Embryonic facial prominence (tissue), 1 donor: ENCODE results near the gene SERPINB4.
"Not testable (repeated sequence)": the region's sequence is repeated elsewhere in the genome, so short reads cannot be mapped to it uniquely, and the experiment has no call there.

Experiments used
- DNase-seq: peaks from one replicate; pipeline ENCODE4 v3.0.0-alpha.2; 2016; ENCODE audit errors: extremely low spot score

The SERPINB4 gene

DNA sequence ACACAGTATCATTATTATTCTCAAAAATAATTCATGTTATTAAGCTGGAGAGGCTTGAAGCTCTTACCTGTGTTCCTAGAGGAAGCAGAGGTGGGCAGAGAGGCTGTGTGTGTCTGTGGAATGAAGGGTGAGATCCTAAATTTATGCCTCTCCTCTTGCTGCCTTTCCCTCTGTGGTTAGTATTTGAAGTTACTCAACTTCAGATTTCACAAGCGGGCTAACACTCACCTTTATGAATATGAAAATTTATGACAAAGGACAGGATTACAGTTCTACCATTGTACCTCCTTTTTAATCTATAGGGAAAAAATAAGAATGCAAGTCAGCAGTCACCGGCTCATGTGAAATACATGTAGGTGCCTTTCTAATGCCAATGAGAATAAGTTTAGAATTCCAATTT lies at the start of gene SERPINB4:
SERPINB4 (minus strand) TSS at position 115 of the 400 bp plus-strand sequence. CDS start 679 bp downstream, outside the sequence.
- not testable (repeated sequence) for DNase-seq

- no peak for DNase-seq
Observed at GRCh38 chr18:63689064-63689463, 45.0 kb upstream of the SERPINB4 start.

GRCh38 chr18:63686871-63687270 lies 42.8 kb upstream of the SERPINB4 start:
- DNase-seq = no peak

DNA sequence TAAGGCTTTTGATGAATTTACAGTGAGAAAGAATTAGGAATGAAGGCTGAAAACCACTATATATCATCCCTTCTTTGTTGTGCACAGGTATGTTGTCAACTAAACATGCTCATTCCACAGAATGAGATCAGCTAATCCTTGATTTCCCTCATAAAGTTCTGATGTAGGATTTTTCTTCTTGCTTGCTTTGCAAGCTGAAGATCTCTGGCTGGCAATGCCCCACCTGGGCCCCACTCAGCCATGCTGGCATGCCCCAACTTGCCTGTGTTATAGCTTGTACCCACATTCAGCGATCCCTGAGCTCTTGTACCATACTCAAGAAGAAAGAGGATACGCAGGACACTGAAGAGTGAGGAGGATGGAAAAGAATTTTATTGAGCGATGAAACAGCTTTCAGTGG lies 40.7 kb upstream of the SERPINB4 start:
- DNase-seq = no peak

DNA sequence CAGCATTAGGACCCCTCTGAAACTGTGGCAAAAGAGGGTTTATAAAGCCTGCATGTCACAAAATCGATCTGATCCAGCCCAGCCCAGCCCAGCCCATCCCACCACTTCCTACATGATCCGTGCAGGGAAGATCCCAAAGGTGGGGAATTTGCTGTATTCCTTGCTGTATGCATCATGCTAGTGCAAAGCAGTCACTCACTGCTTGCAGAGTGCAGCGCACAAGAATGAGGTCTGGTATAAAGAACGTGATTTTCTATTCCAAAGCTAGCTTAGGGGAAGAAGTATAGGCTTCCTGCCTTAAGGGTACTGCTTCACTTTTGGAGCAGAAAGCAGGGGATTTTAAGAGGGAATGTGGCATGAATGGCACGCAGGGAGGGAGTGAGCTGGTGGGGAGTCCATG lies 39.8 kb upstream of the SERPINB4 start:
- no peak for DNase-seq

DNA sequence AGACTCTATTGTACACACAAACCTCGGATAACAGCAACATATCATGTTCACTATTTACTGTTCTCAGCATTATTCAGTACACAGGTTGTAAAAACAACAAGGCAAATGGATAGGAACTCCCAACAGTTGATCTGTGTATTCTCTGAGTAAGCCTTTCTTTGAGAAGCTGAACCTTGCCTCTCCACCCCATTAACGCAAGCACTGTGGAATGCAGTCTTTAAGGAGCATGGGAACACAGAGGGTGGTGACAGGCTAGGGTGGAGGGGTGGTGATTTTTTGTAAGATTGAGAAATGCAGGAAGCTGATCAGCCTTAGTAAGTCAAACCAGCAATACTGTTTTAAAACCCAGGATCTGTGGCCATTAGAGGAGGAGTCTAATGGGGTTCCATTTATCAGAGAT lies 39.1 kb upstream of the SERPINB4 start:
- no peak for DNase-seq

DNA sequence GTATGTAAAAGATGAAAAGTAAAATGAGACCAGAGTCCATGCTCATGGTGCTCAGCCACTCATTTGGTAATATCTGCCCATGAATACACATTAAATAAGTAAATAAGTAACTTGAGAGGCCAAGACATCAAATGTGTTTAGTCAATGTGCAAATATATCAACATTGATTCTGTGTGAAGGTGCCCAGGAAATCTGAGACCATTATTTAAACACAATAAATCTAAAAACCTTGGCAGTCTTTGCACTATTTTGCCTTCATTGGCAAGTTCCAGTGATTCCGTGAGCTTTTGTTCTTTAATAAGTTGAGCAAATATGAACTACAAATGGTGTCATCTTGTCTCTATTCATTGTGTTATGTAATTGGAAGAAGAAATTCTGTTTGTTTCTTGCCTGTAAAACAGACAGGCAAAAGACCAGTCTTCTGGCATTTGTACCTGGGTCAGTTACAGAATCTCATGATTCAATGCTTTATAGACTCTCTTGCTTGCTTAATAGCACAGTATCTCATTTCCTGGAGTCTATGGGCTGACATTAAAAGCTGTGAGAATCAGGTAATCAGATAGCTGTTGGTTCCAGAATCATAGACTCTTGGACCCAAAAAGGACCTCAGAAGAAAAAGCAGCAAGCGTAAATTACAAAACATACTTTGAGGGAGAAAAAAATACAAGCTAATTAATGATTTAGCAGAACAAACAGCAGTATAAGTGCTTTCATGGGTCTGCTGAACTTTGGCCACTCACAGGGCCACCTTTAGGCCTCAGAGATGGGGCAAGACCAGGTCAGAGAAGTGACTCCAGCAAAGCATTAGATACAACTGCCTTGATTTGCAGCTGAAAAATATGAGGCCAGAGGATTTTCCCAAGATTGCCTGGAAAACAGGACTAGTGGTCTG lies 37.6 kb upstream of the SERPINB4 start:
- DNase-seq = no peak

GRCh38 chr18:63679820-63680606 lies 36.0 kb upstream of the SERPINB4 start:
- DNase-seq = no peak

GRCh38 chr18:63677500-63678225 lies 33.6 kb upstream of the SERPINB4 start:
- no peak for DNase-seq

DNA sequence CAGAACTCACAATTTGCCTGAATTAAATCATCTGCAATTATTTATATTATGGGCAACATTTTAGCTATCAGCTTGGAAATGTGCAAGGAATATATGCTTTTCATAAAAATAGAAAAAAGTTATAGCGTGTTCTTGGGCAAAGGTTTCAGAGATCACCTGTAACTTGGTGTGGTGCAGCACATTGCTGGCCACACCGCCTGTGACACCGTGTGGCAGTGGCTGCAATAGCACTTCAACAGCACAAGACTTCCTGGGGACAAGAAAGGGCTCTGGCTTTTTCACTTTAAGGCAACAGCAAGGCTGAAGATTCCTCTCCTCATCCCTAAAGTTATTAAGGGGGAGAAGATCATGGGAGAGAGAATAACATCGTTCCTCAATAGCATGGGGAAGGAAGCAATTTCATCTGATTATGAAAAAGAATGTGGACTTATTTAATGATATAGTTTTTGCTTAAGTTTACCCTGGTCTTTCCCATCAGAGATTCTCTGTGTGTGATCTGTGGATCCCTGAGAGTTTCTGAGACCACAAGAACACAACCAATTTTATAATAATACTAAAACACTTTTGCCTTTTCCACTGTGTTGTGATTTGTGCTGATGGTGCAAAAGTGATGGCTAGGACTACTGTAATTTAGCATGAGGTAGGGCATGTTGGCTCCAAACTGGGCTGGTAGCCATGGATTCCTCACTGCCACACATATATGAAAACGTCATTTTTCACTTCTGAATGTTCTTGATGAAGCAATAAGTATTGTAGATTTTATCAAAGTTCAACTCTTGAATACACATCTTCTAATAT lies 32.7 kb upstream of the SERPINB4 start:
- DNase-seq = no peak

DNA sequence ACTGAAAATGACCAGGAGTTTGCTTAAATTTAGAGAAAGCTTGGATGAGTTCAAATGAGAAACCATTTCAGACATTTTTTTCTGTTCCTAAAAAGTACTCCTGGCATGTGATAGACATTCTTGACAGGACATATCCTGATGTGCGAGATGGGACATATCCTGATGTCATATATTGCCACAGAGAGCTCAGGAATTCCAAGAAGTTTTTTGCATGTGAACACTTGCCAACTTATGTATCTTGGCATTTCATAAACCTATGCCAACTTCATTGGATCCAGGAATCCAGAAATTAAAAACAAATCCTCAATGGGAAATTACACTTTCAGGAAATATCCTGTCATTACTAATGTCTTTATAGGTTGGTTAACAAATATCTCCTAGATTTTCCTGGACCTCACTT lies 20.5 kb upstream of the SERPINB4 start:
- no peak for DNase-seq

GRCh38 chr18:63661750-63662149 lies 17.7 kb upstream of the SERPINB4 start, which contains the start of gene SERPINB3:
SERPINB3 (minus strand) TSS chr18:63661893; CDS start chr18:63661216, 677 bp downstream.
- not testable (repeated sequence) for DNase-seq

DNA sequence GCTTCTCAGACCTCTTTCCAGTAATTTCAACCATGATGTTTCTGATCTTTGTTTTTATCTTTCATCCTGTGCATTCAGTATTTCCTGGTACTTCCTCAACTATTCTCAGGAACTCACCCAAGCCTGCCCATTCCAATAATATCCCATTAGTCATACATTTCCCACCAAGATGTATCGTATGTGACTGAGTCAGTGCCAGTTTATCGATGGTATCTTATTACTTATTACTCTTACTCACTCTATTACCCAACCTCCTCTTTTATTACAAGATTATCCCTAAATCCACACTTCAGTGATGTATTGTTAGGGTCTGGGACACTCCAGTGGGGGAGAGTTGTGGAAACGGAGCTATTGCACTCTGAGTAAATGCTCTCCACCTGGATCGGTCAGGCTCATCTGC lies 14.9 kb upstream of the SERPINB4 start:
- not testable (repeated sequence) for DNase-seq

DNA sequence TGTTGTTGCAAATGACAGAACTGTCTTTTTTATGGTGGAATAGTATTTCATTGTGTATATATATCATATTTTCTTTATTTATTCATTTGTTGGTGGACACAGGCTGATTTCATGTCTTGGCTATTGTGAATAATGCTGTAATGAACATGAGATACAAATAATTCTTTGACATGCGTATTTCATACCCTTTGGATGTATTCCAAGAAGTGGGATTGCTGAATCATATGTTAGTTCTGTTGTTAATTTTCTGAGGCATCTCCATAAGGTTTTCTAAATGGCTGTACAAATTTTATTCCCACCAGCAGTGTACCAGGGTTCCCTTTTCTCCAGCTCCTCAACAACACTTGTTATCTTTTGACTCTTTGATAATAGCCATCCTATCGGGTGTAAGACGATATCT lies 6.2 kb upstream of the SERPINB4 start:
- DNase-seq = not testable (repeated sequence)

DNA sequence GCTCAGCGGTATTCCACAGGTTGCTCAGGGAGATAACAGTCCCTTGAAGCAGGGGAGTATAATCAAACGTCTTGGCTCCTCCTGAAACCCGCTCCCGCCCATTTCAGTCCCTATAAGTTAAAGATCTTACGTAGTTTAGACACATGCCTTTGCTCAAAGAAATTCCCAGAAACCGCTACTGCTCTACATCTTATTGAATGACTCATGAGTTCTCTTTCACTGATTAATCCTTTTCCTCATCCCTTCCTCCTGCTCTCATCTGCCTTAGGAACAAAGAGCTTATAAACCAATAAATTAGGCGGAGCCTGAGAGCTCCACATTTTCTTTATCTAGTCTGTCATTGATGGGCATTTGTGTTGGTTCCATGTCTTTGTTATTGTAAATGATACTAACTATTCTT lies 4.2 kb upstream of the SERPINB4 start:
- DNase-seq = no peak

- DNase-seq = no peak
Observed at GRCh38 chr18:63646936-63647335, 2.9 kb upstream of the SERPINB4 start.

- not testable (repeated sequence) for DNase-seq
Observed at GRCh38 chr18:63644694-63645093, 638 bp upstream of the SERPINB4 start.

DNA sequence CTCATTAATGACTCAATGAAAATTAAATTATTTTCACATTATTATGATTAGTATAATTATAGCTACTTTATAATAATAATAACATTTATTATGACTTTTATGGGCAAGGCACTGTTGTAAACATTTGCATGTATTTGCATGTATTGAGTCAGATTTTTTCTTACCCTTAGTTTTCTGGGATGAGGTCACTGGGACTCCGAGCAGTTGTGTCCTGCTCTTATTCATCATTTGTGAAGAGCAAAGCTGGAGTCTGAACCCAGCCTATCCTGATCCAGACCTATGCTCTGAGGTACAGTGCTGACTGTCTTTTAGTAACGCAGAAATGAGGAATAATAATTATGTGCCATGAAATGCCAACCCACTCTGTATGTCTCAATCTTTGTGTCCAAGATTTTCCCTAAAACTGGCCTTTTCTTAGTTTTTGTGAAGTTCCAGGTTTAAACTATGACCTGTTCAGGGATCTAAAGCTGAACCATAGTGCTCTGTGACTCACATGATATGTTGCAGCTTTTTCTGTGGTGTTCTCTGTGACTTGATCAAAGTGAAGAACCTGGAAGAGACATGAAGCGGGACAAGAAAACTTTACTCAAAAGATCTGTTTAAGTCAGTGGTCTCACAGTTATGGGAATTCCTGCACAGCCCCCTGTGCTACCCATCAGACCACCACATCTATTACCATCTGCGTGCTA lies 1.2 kb downstream of the SERPINB4 start:
- not testable (repeated sequence) for DNase-seq

DNA sequence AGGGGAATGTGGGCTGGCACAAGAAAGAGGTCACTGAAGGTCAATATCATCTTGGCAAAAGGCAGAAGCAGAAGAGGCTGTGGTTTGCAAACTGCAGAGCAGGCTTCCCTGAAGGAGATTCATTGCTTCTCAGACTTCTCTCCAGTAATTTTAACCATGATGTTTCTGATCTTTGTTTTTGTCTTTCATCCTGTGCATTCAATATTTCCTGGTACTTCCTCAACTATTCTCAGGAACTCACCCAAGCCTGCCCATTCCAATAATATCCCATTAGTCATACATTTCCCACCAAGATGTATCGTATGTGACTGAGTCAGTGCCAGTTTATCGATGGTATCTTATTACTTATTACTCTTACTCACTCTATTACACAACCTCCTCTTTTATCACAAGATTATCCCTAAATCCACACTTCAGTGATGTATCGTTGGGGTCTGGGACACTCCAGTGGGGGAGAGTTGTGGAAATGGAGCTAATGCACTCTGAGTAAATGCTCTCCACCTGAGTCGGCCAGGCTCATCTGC lies 2.8 kb downstream of the SERPINB4 start:
- DNase-seq = not testable (repeated sequence)

GRCh38 chr18:63637703-63638102 lies 6.4 kb downstream of the SERPINB4 start:
- DNase-seq = no peak
